ENCODE measurements around the gene ACTL9.

DNA sequence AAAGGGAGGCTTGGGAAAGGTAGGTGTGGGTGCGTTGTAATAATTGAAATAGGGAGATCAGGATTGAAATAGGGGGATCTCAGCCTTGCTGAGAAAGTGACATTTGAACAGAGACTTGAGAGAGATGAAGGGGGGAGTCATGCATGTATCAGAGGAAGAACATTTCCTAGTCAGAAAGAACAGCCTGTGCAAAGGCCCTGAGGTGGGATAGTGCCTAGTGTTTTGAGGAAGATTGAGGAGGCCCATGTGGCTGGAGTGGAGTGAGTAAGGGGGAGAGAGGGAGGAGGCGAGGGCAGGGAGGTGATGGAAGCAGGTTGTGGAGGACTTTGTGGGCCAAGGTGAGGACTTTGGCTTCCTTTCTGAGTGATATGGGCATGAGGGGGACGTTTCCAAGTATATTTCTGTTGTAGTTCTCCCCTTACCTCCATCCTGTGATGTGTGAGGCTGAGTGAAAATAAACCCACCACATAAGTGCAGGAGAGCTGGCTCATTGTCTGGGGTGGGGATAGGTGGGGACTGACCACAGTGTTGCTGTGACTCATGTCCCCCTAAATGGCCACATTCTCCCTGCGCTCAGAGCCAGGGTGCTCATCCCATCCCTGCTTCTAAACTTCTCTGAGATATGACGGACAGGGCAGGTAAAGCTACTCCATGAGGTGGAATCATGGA, 17.8 kb downstream of the ACTL9 start:
- TF ChIP-seq, protein P1, sequence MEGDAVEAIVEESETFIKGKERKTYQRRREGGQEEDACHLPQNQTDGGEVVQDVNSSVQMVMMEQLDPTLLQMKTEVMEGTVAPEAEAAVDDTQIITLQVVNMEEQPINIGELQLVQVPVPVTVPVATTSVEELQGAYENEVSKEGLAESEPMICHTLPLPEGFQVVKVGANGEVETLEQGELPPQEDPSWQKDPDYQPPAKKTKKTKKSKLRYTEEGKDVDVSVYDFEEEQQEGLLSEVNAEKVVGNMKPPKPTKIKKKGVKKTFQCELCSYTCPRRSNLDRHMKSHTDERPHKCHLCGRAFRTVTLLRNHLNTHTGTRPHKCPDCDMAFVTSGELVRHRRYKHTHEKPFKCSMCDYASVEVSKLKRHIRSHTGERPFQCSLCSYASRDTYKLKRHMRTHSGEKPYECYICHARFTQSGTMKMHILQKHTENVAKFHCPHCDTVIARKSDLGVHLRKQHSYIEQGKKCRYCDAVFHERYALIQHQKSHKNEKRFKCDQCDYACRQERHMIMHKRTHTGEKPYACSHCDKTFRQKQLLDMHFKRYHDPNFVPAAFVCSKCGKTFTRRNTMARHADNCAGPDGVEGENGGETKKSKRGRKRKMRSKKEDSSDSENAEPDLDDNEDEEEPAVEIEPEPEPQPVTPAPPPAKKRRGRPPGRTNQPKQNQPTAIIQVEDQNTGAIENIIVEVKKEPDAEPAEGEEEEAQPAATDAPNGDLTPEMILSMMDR (IDR thresholded peaks at IDR 0.05): no peak
- no peak for TF ChIP-seq POLR2A (IDR thresholded peaks at IDR 0.05)
